B cell (primary cell): ENCODE measurements around the gene GTF3C2.

Source experiments
- CTCF ChIP-seq: fragments of 200-600 bp; IDR thresholded peaks from one replicate; pipeline ENCODE4 v1.8.0; 2022; ENCODE audit warnings: antibody characterized with exemption, mild to moderate bottlenecking
- EZH2 ChIP-seq: IDR thresholded peaks from 2 replicates; pipeline ENCODE4 v1.6.1; 2012; ENCODE audit warnings: borderline replicate concordance, low read depth, mild to moderate bottlenecking, moderate library complexity, low read length; ENCODE audit not compliant: insufficient read depth, poor library complexity, severe bottlenecking

- TF ChIP-seq CTCF, result no peak
- TF ChIP-seq EZH2, result no peak
Measured at GRCh38 chr2:27324720-27325119, 31.8 kb downstream of the GTF3C2 start.
